Fibroblast of the conjunctiva (primary cell): Measurements from ENCODE around the gene PNKD.

Experiments
- DNase-seq: peaks from one replicate; pipeline ENCODE4 v3.0.0-alpha.2; 2010; ENCODE audit warnings: low read depth

Gene PNKD

DNA sequence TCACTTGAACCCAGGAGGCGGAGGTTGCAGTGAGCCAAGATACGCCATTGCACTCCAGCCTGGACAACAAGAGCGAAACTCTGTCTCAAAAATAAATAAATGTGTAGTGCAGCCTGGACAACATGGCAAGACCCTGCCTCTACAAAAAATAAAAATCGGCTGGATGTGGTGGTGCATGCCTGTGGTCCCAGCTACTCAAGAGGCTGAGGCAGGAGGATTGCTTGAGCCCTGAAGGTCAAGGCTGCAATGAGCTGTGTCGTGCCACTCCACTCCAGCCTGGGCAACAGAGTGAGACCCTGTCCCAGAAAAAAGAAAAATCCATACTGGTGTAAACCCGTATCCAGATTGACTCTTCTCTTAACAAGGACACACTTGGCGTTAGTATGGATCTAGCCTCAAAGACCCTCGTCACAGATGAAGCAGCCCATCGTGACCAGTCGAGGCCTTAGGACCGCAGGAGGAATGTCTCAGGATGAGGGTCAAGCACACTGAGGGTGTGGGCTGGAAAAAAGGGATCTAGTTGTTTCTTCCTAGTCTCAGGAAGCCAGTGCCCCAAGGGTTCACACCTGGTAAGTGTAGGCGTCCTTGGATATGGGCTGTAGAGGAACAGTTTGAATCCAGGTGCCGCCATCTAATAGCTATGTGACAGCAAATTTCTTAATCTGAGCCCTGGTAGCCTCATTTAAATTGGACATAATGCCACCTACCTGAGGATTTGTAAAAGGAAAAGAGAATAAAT, 13.5 kb upstream of the PNKD start:
- no peak for DNase-seq

DNA sequence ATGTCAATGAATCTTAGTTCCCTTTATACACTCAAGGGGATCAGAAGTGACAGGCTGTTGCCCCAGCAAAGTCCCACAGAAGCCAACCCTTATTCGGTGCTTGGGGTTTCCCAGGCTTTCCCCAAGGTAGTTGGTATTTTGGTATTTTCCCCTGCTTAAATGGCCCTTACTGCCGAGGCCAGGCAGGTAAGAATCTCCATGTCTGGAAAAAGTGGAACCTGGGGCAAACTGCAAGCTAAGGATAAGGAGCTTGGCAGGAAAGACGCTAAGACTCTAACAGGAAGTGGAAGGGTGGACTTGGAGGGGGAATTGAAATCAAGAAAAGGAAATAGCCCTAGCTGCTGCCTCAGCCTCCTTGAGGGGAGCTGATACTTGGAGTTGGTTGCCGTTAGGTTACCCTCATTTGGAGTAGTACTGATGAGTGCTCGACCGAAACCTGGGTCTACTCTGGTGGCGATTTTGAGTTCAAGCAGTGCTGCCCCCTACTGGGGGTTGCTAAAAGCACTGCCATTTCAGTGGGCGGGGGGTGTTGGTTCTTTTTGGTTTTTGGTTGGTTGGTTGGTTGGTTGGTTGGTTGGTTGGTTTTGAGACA, 12.8 kb upstream of the PNKD start:
- DNase-seq = no peak

DNA sequence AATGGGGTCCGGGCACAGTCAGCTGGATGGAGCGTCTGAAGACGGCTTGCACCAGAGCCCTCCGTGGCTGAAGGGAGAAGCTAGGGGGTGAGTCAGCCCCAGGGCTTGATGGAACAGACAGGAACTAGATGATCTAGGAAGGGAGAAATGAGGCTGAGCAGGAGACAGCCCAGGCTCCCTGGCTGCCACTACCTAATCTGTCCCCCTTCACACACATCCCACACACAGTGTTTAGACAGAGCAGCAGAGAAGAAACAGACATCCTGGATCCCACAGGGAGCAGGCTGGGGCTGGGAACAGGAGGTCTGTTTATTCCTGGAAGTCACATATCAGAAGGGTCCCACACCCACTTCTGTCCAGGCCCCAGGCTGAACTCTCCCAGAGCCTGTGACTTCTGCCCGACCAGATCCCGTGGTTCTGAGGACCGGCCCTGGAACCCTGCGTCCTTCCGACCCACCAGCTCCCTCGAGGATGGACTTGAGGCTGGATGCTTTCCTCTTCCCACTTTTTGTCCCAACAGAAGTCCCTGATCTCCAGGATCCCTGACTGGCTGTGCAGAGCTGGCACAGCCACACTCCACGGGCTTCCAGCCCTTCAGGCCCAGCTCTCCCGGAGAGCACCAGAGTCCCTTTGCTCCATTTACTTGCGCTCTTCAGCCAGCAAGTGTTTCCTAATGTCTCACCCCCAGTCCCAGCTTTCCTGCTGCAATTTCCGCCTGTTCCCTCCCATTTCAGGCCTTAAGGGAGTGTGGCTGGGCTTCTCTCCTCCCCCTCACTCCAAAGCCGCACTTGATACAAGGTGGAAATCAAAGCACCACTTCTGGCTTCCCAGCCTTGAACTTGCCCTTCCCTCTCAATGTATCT, 11.0 kb upstream of the PNKD start:
- DNase-seq = no peak

GRCh38 chr2:218260166-218260565, 10.2 kb upstream of the PNKD start:
- no peak for DNase-seq

- DNase-seq = no peak
Observed at GRCh38 chr2:218260742-218261422, 9.4 kb upstream of the PNKD start, which contains the start of gene GPBAR1. Gene GPBAR1, plus strand, starts transcription at chr2:218261015. Its CDS starts 1,710 bp downstream, at chr2:218262725.

GRCh38 chr2:218261423-218262236, 8.7 kb upstream of the PNKD start:
- DNase-seq = no peak

GRCh38 chr2:218262237-218262600, 8.1 kb upstream of the PNKD start:
- DNase-seq = no peak

DNA sequence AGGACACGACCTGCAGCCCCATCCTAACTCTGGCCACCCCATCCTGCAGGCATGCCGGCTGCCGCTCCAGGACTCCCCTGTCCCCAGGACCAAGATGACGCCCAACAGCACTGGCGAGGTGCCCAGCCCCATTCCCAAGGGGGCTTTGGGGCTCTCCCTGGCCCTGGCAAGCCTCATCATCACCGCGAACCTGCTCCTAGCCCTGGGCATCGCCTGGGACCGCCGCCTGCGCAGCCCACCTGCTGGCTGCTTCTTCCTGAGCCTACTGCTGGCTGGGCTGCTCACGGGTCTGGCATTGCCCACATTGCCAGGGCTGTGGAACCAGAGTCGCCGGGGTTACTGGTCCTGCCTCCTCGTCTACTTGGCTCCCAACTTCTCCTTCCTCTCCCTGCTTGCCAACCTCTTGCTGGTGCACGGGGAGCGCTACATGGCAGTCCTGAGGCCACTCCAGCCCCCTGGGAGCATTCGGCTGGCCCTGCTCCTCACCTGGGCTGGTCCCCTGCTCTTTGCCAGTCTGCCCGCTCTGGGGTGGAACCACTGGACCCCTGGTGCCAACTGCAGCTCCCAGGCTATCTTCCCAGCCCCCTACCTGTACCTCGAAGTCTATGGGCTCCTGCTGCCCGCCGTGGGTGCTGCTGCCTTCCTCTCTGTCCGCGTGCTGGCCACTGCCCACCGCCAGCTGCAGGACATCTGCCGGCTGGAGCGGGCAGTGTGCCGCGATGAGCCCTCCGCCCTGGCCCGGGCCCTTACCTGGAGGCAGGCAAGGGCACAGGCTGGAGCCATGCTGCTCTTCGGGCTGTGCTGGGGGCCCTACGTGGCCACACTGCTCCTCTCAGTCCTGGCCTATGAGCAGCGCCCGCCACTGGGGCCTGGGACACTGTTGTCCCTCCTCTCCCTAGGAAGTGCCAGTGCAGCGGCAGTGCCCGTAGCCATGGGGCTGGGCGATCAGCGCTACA, 7.4 kb upstream of the PNKD start:
- DNase-seq = no peak

GRCh38 chr2:218263817-218264641, 6.3 kb upstream of the PNKD start:
- no peak for DNase-seq

GRCh38 chr2:218264773-218265561, 5.4 kb upstream of the PNKD start:
- no peak for DNase-seq

DNA sequence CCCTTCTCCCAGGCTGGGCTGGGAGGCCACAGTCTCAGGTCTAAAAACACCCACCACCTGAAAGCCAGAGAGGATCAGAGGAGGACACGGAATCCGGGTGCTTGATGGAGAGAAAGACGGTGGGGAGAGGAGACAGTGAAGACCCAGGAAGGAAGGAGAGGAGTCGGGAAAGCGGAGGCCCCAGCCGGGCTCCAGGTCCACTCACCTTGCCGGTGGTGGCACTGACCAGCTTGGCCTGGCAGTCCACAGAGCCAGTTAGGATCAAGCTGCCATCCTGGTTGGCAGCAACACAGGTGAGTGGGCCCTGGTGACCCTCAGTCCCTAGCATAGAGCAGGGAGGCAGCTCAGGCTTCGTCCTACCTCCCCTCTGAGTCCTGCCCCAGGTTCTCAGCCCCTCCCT, 4.7 kb upstream of the PNKD start:
- DNase-seq = no peak

- no peak for DNase-seq
Observed at GRCh38 chr2:218266316-218266979, 3.9 kb upstream of the PNKD start.

DNA sequence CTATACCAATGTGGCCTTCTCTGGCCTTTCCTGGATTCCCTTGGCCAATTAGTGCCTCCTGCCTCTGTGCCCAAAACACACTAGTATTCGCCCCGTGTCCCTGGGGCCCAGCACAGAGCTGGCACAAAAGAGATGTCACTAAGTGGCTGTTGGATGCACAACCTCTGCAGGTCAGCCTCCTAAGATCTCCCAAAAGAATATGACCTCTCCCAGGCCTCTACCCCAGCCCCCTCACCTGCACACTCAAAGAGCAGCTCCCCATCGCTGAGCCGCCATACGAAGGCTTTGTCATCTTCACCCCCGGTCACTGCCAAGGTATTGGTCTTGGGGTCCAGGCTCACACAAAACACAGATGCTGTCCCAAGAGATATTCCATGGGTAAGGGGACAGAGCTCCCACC, 3.1 kb upstream of the PNKD start:
- no peak for DNase-seq

GRCh38 chr2:218270721-218271486, 585 bp downstream of the PNKD start:
- no peak for DNase-seq

- DNase-seq = no peak
Observed at GRCh38 chr2:218271487-218271797, 1.1 kb downstream of the PNKD start.

- DNase-seq = no peak
Observed at GRCh38 chr2:218271865-218272530, 1.7 kb downstream of the PNKD start.
